ENCODE measurements around the gene NADK2.
"Not testable (repeated sequence)": the region's sequence is repeated elsewhere in the genome, so short reads cannot be mapped to it uniquely, and the experiment has no call there.

The NADK2 gene

GRCh38 chr5:36241631-36242533 lies at the start of gene NADK2:
Gene NADK2, minus strand, starts transcription at chr5:36241925. Its CDS starts 127 bp downstream, at chr5:36241798.
- peak; percentile 82 for DNase-seq

GRCh38 chr5:36285837-36286615 lies 44.3 kb upstream of the NADK2 start:
- DNase-seq = no peak

GRCh38 chr5:36283775-36284174 lies 42.0 kb upstream of the NADK2 start:
- not testable (repeated sequence) for DNase-seq

GRCh38 chr5:36281626-36282025 lies 39.9 kb upstream of the NADK2 start:
- DNase-seq = no peak

- DNase-seq = no peak
Observed at GRCh38 chr5:36279054-36279698, 37.5 kb upstream of the NADK2 start.

- DNase-seq = no peak
Observed at GRCh38 chr5:36277521-36278176, 35.9 kb upstream of the NADK2 start.

GRCh38 chr5:36276864-36277263 lies 35.1 kb upstream of the NADK2 start:
- DNase-seq = no peak

- DNase-seq = no peak
Observed at GRCh38 chr5:36273809-36274526, 32.2 kb upstream of the NADK2 start.

GRCh38 chr5:36272136-36272690 lies 30.5 kb upstream of the NADK2 start:
- no peak for DNase-seq

- no peak for DNase-seq
Observed at GRCh38 chr5:36270876-36271575, 29.3 kb upstream of the NADK2 start.

GRCh38 chr5:36270175-36270574 lies 28.4 kb upstream of the NADK2 start:
- no peak for DNase-seq

- no peak for DNase-seq
Observed at GRCh38 chr5:36269478-36269877, 27.8 kb upstream of the NADK2 start.

- no peak for DNase-seq
Observed at GRCh38 chr5:36267905-36268304, 26.2 kb upstream of the NADK2 start.

- DNase-seq = no peak
Observed at GRCh38 chr5:36264202-36264760, 22.6 kb upstream of the NADK2 start.

- no peak for DNase-seq
Observed at GRCh38 chr5:36261186-36261585, 19.5 kb upstream of the NADK2 start.

GRCh38 chr5:36253575-36253974 lies 11.8 kb upstream of the NADK2 start:
- DNase-seq = no peak

GRCh38 chr5:36252722-36253365 lies 11.1 kb upstream of the NADK2 start:
- no peak for DNase-seq

- no peak for DNase-seq
Observed at GRCh38 chr5:36251218-36251617, 9.5 kb upstream of the NADK2 start.

- DNase-seq = no peak
Observed at GRCh38 chr5:36250427-36250826, 8.7 kb upstream of the NADK2 start.
